ENCODE data around the gene MGMT.
"Not testable (repeated sequence)": the region's sequence is repeated elsewhere in the genome, so short reads cannot be mapped to it uniquely, and the experiment has no call there.

Gene MGMT

DNA sequence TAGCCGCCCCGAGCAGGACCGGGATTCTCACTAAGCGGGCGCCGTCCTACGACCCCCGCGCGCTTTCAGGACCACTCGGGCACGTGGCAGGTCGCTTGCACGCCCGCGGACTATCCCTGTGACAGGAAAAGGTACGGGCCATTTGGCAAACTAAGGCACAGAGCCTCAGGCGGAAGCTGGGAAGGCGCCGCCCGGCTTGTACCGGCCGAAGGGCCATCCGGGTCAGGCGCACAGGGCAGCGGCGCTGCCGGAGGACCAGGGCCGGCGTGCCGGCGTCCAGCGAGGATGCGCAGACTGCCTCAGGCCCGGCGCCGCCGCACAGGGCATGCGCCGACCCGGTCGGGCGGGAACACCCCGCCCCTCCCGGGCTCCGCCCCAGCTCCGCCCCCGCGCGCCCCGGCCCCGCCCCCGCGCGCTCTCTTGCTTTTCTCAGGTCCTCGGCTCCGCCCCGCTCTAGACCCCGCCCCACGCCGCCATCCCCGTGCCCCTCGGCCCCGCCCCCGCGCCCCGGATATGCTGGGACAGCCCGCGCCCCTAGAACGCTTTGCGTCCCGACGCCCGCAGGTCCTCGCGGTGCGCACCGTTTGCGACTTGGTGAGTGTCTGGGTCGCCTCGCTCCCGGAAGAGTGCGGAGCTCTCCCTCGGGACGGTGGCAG is at the start of gene MGMT:
Gene MGMT, plus strand, starts transcription at position 539 of the 656 bp plus-strand sequence.
- H3K9me3 Mint-ChIP-seq: no peaks in the 10 kb centered on the region
- H3K27ac Mint-ChIP-seq: peak within 1 kb of the TSS; percentile 84
- peaks cover 4% of the 10 kb centered on the region for H3K36me3 Mint-ChIP-seq
- H3K4me3 Mint-ChIP-seq: peak within 1 kb of the TSS; percentile 90
- ATAC-seq (ENCODE audit: low read depth) (peak; percentile 95), DNase-seq (ENCODE audit: low spot score in 2 of 2) (peak; percentile 94 to 97)
- peaks cover 6% of the 10 kb centered on the region for H3K4me1 Mint-ChIP-seq
- H3K27me3 Mint-ChIP-seq: no peaks in the 10 kb centered on the region

DNA sequence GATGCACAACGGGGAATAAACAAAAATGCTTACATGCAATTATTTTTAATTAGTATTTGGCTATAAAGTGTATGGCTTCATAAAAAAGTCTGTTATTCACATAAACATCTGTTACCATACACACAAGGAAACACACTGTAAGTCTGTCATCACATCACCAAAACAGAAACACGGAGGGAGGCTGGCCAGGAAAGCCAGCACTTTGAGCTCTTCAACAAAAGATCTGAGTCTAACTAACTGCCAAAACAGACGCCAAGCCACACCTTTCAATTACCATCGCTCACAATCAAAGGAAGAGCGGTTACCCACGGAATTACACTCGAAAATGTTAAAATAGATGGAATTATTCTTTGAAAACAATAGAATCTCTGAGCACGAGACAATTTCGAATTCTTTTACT is 49.2 kb upstream of the MGMT start:
- H3K27me3 Mint-ChIP-seq: peaks cover 5% of the 10 kb centered on the region
- H3K36me3 Mint-ChIP-seq: no peaks in the 10 kb centered on the region
- H3K9me3 Mint-ChIP-seq: no peaks in the 10 kb centered on the region
- H3K4me1 Mint-ChIP-seq: no peaks in the 10 kb centered on the region
- H3K27ac Mint-ChIP-seq: no peak overlapping the region
- no peak for DNase-seq (ENCODE audit: low spot score in 2 of 2)
- no peak for ATAC-seq (ENCODE audit: low read depth)
- H3K4me3 Mint-ChIP-seq: no peak overlapping the region

DNA sequence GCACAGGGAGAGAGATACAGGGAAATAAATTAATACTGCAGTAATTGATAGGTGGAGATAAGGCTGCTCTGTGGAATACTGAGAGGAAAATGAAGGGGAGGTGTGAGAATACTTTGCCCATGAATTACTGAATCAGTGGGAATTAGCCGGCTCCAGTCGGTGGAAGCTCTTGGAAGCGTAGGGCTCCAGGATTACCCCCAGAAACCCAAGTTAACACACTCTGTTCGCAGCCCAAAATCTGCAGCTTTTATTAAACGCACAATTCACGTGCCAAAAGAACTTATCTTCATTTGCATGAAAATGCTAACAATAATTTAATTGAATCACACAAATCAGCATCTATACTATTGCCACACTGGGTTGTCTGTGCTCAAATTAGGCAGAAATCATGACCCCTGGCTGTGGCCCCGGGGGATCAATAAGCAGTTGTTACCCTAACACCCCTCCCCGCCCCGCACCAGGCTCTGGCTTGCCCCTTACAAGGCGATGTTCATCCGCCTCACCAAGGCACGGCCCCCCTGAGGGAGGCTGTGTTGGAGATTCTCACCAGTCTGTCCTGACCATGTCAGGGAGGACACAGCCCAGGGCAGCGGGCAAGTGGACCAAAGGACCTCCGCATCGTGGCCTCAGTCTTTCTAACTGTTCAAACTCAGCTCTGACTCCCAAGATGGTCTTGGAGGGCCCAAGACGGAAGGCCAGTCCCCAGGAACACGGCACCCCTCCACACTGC is 48.4 kb upstream of the MGMT start:
- Mint-ChIP-seq H3K4me3 (no peak overlapping the region), H3K27me3 (peaks cover 6% of the 10 kb centered on the region), H3K27ac (no peak overlapping the region), H3K9me3 (no peaks in the 10 kb centered on the region), H3K4me1 (no peaks in the 10 kb centered on the region), H3K36me3 (no peaks in the 10 kb centered on the region)
- DNase-seq (ENCODE audit: low spot score in 2 of 2): no peak
- no peak for ATAC-seq (ENCODE audit: low read depth)

DNA sequence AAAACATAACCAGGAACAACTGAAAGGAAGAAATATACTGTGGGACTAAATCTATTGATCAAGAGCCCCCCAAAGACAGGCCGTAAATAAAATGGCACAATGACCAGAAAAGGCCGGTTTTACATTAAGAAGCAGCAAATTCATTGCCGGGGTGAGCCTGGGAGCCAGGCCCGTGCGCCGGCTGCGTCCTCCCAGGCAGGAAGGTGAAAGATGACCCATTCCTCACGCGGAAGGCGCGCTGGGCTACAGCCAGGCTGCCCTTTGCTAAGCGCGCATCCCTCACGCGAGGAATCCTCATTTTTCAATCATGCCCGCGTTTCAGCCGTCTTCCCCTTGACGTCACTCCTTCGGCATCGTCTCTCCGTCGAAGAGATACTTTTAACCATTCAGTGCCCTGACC is 47.6 kb upstream of the MGMT start:
- Mint-ChIP-seq H3K27me3 (peaks cover 6% of the 10 kb centered on the region), H3K27ac (no peak overlapping the region), H3K9me3 (no peaks in the 10 kb centered on the region), H3K4me3 (no peak overlapping the region), H3K4me1 (no peaks in the 10 kb centered on the region), H3K36me3 (no peaks in the 10 kb centered on the region)
- ATAC-seq (ENCODE audit: low read depth) (no peak), DNase-seq (ENCODE audit: low spot score in 2 of 2) (no peak)

DNA sequence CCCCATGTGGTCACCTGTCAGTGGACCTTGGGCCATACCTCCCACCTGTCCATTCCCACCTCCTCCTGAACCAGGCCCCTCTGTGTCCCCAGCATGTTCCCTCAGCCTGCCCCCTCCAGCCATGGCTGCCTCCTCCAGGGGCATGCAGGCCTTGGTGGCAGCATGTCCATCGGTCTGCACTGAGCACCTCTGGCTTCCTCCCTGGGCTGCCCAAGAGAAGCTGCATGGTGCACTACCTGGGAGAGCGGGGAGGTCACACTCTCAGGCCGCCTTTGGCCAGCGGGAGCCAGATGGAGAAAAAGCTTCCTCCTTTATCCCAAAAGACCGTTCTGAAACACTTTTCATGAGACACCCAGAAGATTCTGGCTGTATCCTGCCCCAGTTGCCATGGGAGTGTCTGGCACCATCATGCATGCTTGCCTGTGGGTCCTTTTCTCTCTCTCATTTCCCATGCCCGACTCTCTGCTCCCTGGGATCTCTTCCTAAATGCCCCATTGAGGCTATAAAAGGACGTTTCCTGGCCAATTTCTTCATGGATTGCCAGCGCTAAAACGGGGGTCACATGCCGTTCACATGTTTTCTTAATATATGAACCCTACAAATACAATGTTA is 45.5 kb upstream of the MGMT start:
- ATAC-seq (ENCODE audit: low read depth) (no peak), DNase-seq (ENCODE audit: low spot score in 2 of 2) (no peak)
- Mint-ChIP-seq H3K4me1 (no peaks in the 10 kb centered on the region), H3K36me3 (no peaks in the 10 kb centered on the region), H3K27ac (no peak overlapping the region), H3K27me3 (peaks cover 12% of the 10 kb centered on the region), H3K4me3 (no peak overlapping the region), H3K9me3 (no peaks in the 10 kb centered on the region)

DNA sequence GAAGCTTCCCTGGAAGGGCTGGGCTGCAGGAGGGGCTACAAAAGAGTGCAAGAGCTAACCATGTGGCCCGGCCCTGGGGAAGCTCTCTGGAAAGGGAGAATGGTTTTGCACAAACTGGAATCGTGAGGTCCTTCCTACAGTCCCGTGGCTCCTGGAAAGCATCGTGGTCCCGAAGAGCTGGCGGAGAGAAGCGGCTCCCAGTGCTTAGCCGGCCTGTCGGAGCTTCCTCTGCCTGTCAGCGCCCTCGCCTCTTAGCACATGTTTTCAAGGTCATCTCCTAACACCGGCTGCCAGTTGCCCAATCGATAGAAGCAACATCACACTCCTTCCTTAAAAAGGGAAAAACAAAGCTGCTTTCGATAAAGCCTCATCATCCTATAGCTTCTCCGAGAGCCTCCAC is 42.1 kb upstream of the MGMT start:
- H3K4me3 Mint-ChIP-seq: no peak overlapping the region
- H3K27me3 Mint-ChIP-seq: peaks cover 12% of the 10 kb centered on the region
- H3K4me1 Mint-ChIP-seq: no peaks in the 10 kb centered on the region
- DNase-seq (ENCODE audit: low spot score in 2 of 2) (no peak), ATAC-seq (ENCODE audit: low read depth) (no peak)
- no peaks in the 10 kb centered on the region for H3K36me3 Mint-ChIP-seq
- no peak overlapping the region for H3K27ac Mint-ChIP-seq
- H3K9me3 Mint-ChIP-seq: no peaks in the 10 kb centered on the region

DNA sequence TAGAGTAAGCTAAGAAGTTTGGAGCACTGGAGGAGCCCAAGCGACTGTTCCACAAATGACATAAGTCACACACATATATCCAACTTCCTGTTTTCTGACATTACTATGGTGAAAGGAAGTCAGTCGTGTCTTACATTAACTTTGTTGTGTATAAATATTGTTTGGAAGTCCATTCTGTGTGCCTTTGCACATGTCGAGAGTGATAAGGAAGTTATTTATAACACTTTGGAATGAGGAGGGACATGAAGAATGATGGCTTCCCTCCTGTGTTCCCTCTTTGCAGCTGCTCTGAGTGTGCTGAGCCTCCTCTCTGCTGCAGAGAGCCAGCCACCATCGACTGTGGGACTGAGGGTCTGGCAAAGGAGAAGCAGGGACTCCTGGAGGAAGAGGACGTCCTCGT is 40.4 kb upstream of the MGMT start:
- peaks cover 12% of the 10 kb centered on the region for H3K27me3 Mint-ChIP-seq
- ATAC-seq (ENCODE audit: low read depth) (no peak), DNase-seq (ENCODE audit: low spot score in 2 of 2) (no peak)
- no peak overlapping the region for H3K27ac Mint-ChIP-seq
- H3K36me3 Mint-ChIP-seq: no peaks in the 10 kb centered on the region
- no peaks in the 10 kb centered on the region for H3K4me1 Mint-ChIP-seq
- H3K9me3 Mint-ChIP-seq: no peaks in the 10 kb centered on the region
- no peak overlapping the region for H3K4me3 Mint-ChIP-seq

DNA sequence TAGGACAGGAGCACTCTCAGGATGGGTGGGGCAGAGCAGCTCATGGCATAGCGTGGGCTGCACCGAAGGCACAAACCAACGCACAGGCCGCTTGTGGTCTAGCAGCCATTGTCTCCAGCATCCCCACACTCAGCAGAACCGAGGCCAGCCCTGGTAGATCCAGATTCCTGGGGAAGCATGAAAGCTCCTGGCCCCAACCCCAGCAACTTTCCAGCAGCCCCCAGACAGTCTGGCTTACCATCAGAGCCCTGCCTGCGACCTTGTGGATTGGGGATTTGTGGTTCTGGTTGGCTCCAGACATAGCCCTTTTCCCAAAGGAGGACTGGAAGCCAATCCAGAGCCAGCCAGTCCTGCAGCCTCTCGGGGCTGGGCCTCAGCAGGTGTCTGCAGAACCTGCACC is 33.8 kb upstream of the MGMT start:
- H3K27me3 Mint-ChIP-seq: peaks cover 5% of the 10 kb centered on the region
- H3K27ac Mint-ChIP-seq: no peak overlapping the region
- DNase-seq (ENCODE audit: low spot score in 2 of 2) (no peak), ATAC-seq (ENCODE audit: low read depth) (no peak)
- H3K9me3 Mint-ChIP-seq: no peaks in the 10 kb centered on the region
- H3K4me1 Mint-ChIP-seq: no peaks in the 10 kb centered on the region
- H3K4me3 Mint-ChIP-seq: no peak overlapping the region
- H3K36me3 Mint-ChIP-seq: no peaks in the 10 kb centered on the region

DNA sequence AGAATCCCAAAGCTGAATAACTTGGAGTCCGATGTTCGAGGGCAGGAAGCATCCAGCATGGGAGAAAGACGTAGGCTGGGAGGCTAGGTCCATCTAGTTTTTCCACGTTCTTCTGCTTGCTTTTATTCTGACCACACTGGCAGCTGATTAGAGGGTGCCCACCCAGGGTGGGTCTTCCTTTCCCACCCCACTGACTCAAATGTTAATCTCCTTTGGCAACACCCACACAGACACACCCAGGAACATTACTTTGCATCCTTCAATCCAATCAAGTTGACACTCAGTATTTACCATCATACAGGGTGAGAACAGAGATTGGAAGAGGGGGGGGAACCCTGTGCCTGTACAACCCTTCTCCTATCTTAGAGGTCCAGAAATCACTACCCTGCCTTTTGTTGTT is 31.3 kb upstream of the MGMT start:
- DNase-seq (ENCODE audit: low spot score in 2 of 2); ATAC-seq (ENCODE audit: low read depth); H3K4me3 Mint-ChIP-seq; H3K36me3 Mint-ChIP-seq; H3K9me3 Mint-ChIP-seq; H3K27ac Mint-ChIP-seq; H3K4me1 Mint-ChIP-seq: not testable (repeated sequence)
- peaks cover 10% of the 10 kb centered on the region for H3K27me3 Mint-ChIP-seq

DNA sequence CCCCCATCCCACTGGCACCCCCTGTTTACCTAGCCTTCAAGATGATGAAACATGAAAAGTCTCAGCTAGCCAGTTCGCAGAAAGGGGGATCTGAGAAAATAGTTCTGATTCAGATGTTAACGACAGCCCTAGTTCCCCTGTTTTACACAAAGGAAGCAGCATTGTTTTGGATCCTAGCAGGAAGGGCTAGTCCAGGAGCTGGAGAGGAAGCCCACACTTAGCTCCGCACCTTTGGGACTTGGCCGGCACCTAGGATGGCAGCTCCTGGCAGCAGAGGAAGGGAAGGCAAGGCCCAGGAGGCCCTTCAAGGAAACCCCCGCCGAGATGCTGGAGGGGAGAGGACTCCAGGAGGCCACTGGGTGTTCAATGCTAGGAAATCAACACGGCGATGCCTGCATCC is 29.0 kb upstream of the MGMT start:
- no peaks in the 10 kb centered on the region for H3K9me3 Mint-ChIP-seq
- no peaks in the 10 kb centered on the region for H3K4me1 Mint-ChIP-seq
- DNase-seq (ENCODE audit: low spot score in 2 of 2) (no peak), ATAC-seq (ENCODE audit: low read depth) (no peak)
- H3K27me3 Mint-ChIP-seq: peaks cover 10% of the 10 kb centered on the region
- no peaks in the 10 kb centered on the region for H3K36me3 Mint-ChIP-seq
- H3K4me3 Mint-ChIP-seq: no peak overlapping the region
- H3K27ac Mint-ChIP-seq: no peak overlapping the region

DNA sequence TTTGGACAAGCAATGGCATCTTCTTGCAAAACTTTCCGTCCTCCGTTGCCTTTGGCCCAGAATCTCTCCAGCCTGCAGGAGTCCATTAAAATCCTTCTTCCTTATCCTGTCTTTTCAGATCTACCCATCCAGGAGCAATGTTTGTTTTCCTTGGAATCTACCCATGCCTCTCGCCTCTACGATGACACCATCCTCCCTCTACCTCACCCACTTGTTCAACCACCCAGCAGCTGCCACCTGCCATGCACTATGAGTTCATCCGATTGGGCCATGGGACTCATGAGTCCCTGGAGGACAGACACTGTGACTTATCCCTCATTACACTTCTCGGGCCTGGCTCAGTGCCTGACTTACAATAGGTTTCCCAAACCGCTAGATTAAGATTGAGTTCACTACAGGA is 26.8 kb upstream of the MGMT start:
- Mint-ChIP-seq H3K9me3 (no peaks in the 10 kb centered on the region), H3K27ac (no peak overlapping the region), H3K27me3 (peaks cover 12% of the 10 kb centered on the region), H3K4me3 (no peak overlapping the region), H3K36me3 (no peaks in the 10 kb centered on the region), H3K4me1 (no peaks in the 10 kb centered on the region)
- DNase-seq (ENCODE audit: low spot score in 2 of 2) (no peak), ATAC-seq (ENCODE audit: low read depth) (no peak)

DNA sequence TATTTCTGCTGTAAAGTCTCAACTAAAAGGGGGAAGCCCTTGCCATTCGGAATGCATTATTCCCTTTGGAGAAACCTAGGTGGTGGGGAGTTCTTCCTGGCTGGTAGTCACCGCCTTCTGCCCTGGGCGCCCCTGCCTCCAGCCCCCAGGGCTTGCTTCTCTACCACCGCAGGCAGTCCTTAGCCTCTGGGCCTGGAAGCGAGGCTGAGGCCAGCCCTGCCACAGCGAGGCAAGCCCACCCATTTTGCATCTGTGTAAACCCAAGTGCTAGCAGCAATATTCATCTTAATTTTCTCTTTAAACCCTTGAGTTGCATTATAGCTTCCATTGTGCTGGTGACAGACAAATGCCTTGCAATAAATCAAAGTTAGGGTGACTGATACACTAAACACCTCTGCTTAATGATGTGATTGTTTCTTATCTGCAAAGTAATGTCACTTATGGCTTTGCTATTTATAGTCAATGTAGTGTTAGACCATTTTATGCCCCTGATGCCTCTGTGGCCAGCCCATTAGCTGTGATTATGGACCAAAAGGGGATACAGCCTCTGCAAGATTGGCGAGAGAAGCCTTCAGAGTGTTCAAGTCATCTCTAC is 26.2 kb upstream of the MGMT start:
- DNase-seq (ENCODE audit: low spot score in 2 of 2) (no peak), ATAC-seq (ENCODE audit: low read depth) (no peak)
- H3K27ac Mint-ChIP-seq: no peak overlapping the region
- H3K4me1 Mint-ChIP-seq: no peaks in the 10 kb centered on the region
- no peak overlapping the region for H3K4me3 Mint-ChIP-seq
- no peaks in the 10 kb centered on the region for H3K9me3 Mint-ChIP-seq
- no peaks in the 10 kb centered on the region for H3K36me3 Mint-ChIP-seq
- H3K27me3 Mint-ChIP-seq: peaks cover 11% of the 10 kb centered on the region

DNA sequence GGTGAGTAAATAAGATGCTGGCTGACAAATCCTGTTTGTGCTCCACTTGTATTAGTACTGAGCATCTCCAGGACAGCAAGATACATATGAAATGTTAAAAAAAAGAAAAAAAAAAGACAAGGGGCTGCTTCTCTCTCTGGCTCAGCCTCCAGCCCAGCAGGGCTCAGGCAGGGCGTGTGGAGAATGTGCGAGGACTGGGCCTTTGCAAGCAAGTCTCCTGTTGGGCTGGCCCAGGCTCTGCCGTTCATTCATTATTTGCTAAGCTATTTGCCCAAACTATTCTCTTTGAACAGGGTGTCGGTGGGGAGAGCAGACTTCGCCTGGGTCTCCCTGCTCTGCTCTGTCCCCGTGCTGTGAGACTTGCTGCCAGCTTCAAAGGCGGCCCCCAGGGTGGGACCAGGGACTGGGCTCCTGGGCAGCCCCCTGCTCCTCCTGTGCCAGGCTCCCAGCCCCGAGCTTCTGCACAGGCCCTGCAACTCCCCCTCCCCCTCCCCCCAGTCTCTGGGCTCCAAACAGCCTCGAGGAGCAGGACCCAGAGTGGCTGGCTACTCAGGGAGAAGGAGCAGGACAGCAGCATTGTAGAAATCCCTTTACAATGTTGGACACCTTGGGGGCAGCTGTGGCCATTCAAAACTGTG is 25.6 kb upstream of the MGMT start:
- no peak overlapping the region for H3K4me3 Mint-ChIP-seq
- DNase-seq (ENCODE audit: low spot score in 2 of 2) (no peak), ATAC-seq (ENCODE audit: low read depth) (no peak)
- H3K27me3 Mint-ChIP-seq: peaks cover 11% of the 10 kb centered on the region
- H3K4me1 Mint-ChIP-seq: no peaks in the 10 kb centered on the region
- no peak overlapping the region for H3K27ac Mint-ChIP-seq
- no peaks in the 10 kb centered on the region for H3K36me3 Mint-ChIP-seq
- no peaks in the 10 kb centered on the region for H3K9me3 Mint-ChIP-seq

DNA sequence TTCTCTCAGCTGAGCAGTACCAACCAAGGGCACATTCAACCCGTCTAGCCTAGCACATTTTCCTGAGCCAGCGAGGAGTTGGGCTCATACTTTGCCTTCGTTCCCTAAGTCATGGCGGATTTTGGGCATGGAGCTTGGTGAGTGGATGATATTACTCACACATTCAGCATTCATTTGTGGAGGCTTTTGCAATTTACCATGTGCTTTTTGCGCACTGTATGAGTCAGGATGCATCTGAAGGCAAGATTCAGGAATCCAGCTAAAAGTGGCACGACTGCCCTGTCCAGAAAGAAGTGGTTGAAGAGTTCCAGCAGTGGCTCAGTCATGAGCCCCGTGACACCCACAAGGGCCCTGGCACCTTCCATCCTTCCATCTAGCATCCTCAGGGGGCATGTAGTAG is 24.2 kb upstream of the MGMT start:
- H3K4me3 Mint-ChIP-seq: no peak overlapping the region
- peaks cover 10% of the 10 kb centered on the region for H3K27me3 Mint-ChIP-seq
- H3K4me1 Mint-ChIP-seq: no peaks in the 10 kb centered on the region
- no peaks in the 10 kb centered on the region for H3K36me3 Mint-ChIP-seq
- DNase-seq (ENCODE audit: low spot score in 2 of 2) (no peak), ATAC-seq (ENCODE audit: low read depth) (no peak)
- no peak overlapping the region for H3K27ac Mint-ChIP-seq
- no peaks in the 10 kb centered on the region for H3K9me3 Mint-ChIP-seq
